Stimulated activated CD8-positive, alpha-beta memory T cell treated with anti-CD3 and anti-CD28 coated beads, Interleukin-15, amount 100 ng/mL, for 24 hours (primary cell): ENCODE measurements around the gene SEC23IP.

Experiments used
- DNase-seq: peaks from one replicate; pipeline ENCODE4 v3.0.0-alpha.2; 2020; ENCODE audit warnings: low read depth

Gene SEC23IP

GRCh38 chr10:119940487-119940886, 48.0 kb downstream of the SEC23IP start:
- DNase-seq = no peak

GRCh38 chr10:119942973-119943372, 50.4 kb downstream of the SEC23IP start:
- DNase-seq = no peak

GRCh38 chr10:119945805-119946204, 53.3 kb downstream of the SEC23IP start:
- no peak for DNase-seq

GRCh38 chr10:119947300-119947699, 54.8 kb downstream of the SEC23IP start:
- DNase-seq = no peak

- DNase-seq = no peak
Observed at GRCh38 chr10:119957451-119957850, 64.9 kb downstream of the SEC23IP start.

GRCh38 chr10:119962837-119963236, 70.3 kb downstream of the SEC23IP start:
- no peak for DNase-seq

- no peak for DNase-seq
Observed at GRCh38 chr10:119967066-119967465, 74.5 kb downstream of the SEC23IP start.

- DNase-seq = no peak
Observed at GRCh38 chr10:119969609-119970008, 77.1 kb downstream of the SEC23IP start.

GRCh38 chr10:119970107-119970506, 77.6 kb downstream of the SEC23IP start:
- DNase-seq = no peak

GRCh38 chr10:119970963-119971362, 78.4 kb downstream of the SEC23IP start:
- no peak for DNase-seq

- DNase-seq = no peak
Observed at GRCh38 chr10:119973281-119973680, 80.8 kb downstream of the SEC23IP start.

- no peak for DNase-seq
Observed at GRCh38 chr10:119976421-119976820, 83.9 kb downstream of the SEC23IP start.

GRCh38 chr10:119980956-119981750, 88.6 kb downstream of the SEC23IP start:
- no peak for DNase-seq

GRCh38 chr10:119981826-119982225, 89.3 kb downstream of the SEC23IP start:
- DNase-seq = no peak

GRCh38 chr10:119988333-119988732, 95.8 kb downstream of the SEC23IP start:
- DNase-seq = no peak

- DNase-seq = no peak
Observed at GRCh38 chr10:119989966-119990365, 97.4 kb downstream of the SEC23IP start.

- DNase-seq = no peak
Observed at GRCh38 chr10:119991066-119991465, 98.5 kb downstream of the SEC23IP start.

- no peak for DNase-seq
Observed at GRCh38 chr10:119991816-119992215, 99.3 kb downstream of the SEC23IP start.
